ENCODE results near the gene MTR.

The MTR gene

GRCh38 chr1:236766506-236766905 is 28.6 kb upstream of the MTR start (continued):
- no peak for TF ChIP-seq PPARA (CRISPR knock-in tag; IDR thresholded peaks at IDR 0.05; ENCODE audit: borderline replicate concordance)
- TF ChIP-seq SNAI2 (CRISPR knock-in tag; IDR thresholded peaks at IDR 0.05): no peak
- TF ChIP-seq OSR1 (CRISPR knock-in tag; IDR thresholded peaks at IDR 0.05): no peak
- no peak for TF ChIP-seq TSHZ2 (CRISPR knock-in tag; IDR thresholded peaks at IDR 0.05)

- no peak for TF ChIP-seq PPARA (CRISPR knock-in tag; IDR thresholded peaks at IDR 0.05; ENCODE audit: borderline replicate concordance)
- TF ChIP-seq TSHZ2 (CRISPR knock-in tag; IDR thresholded peaks at IDR 0.05): no peak
- no peak for TF ChIP-seq TCF4 (CRISPR knock-in tag; IDR thresholded peaks at IDR 0.05; ENCODE audit: borderline replicate concordance)
- TF ChIP-seq PATZ1 (CRISPR knock-in tag; IDR thresholded peaks at IDR 0.05; ENCODE audit: borderline replicate concordance): no peak
- TF ChIP-seq CSDC2 (CRISPR knock-in tag; IDR thresholded peaks at IDR 0.05): no peak
- no peak for TF ChIP-seq ZFP30 (CRISPR knock-in tag; IDR thresholded peaks at IDR 0.05)
- no peak for TF ChIP-seq GLIS3 (CRISPR knock-in tag; IDR thresholded peaks at IDR 0.05)
- no peak for TF ChIP-seq POU6F1 (CRISPR knock-in tag; IDR thresholded peaks at IDR 0.05; ENCODE audit: borderline replicate concordance, low read depth)
- no peak for TF ChIP-seq RARB (CRISPR knock-in tag; IDR thresholded peaks at IDR 0.05)
- TF ChIP-seq SNAI2 (CRISPR knock-in tag; IDR thresholded peaks at IDR 0.05): no peak
- no peak for ATAC-seq
Observed at GRCh38 chr1:236767276-236767675, 27.8 kb upstream of the MTR start.

GRCh38 chr1:236768601-236769000 is 26.5 kb upstream of the MTR start:
- no peak for TF ChIP-seq CSRNP3 (CRISPR knock-in tag; IDR thresholded peaks at IDR 0.05)
- TF ChIP-seq OSR1 (CRISPR knock-in tag; IDR thresholded peaks at IDR 0.05): no peak
- no peak for TF ChIP-seq TCF4 (CRISPR knock-in tag; IDR thresholded peaks at IDR 0.05; ENCODE audit: borderline replicate concordance)
- TF ChIP-seq ZC3H10 (CRISPR knock-in tag; IDR thresholded peaks at IDR 0.05): no peak
- no peak for TF ChIP-seq PATZ1 (CRISPR knock-in tag; IDR thresholded peaks at IDR 0.05; ENCODE audit: borderline replicate concordance)
- no peak for TF ChIP-seq ZNF70 (CRISPR knock-in tag; IDR thresholded peaks at IDR 0.05)
- TF ChIP-seq ZFP3 (CRISPR knock-in tag; IDR thresholded peaks at IDR 0.05): no peak
- TF ChIP-seq CREB5 (CRISPR knock-in tag; IDR thresholded peaks at IDR 0.05; ENCODE audit: low read depth): no peak
- TF ChIP-seq BACH2 (CRISPR knock-in tag; IDR thresholded peaks at IDR 0.05; ENCODE audit: borderline replicate concordance): no peak
- no peak for TF ChIP-seq ESRRG (CRISPR knock-in tag; IDR thresholded peaks at IDR 0.05)

More at GRCh38 chr1:236768601-236769000, 26.5 kb upstream of the MTR start:
- no peak; the same call in 2 of the 3 replicates for ATAC-seq

Measured in SK-N-SH treated with all-trans-retinoic acid at 6 μM for 48 hours (cell line).